ENCODE results near the gene PACS2.
"Not testable (repeated sequence)": the region's sequence is repeated elsewhere in the genome, so short reads cannot be mapped to it uniquely, and the experiment has no call there.

Gene PACS2

GRCh38 chr14:105314287-105315200 lies at the start of gene PACS2:
Gene PACS2, plus strand, starts transcription at chr14:105314748. Its CDS starts 171 bp downstream, at chr14:105314919.
- DNase-seq: peak; percentile 71

- DNase-seq: no peak
Measured at GRCh38 chr14:105267820-105268548, 46.6 kb upstream of the PACS2 start.

GRCh38 chr14:105268736-105269354 lies 45.7 kb upstream of the PACS2 start:
- no peak for DNase-seq

GRCh38 chr14:105269405-105269804 lies 45.1 kb upstream of the PACS2 start:
- DNase-seq: no peak

- DNase-seq: no peak
Measured at GRCh38 chr14:105271224-105271890, 43.2 kb upstream of the PACS2 start.

GRCh38 chr14:105272623-105273022 lies 41.9 kb upstream of the PACS2 start:
- DNase-seq: no peak

- DNase-seq: no peak
Measured at GRCh38 chr14:105273062-105273461, 41.5 kb upstream of the PACS2 start.

- no peak for DNase-seq
Measured at GRCh38 chr14:105274637-105275036, 39.9 kb upstream of the PACS2 start.

GRCh38 chr14:105275267-105275946 lies 39.1 kb upstream of the PACS2 start:
- no peak for DNase-seq

- not testable (repeated sequence) for DNase-seq
Measured at GRCh38 chr14:105277448-105277847, 37.1 kb upstream of the PACS2 start.

- DNase-seq: no peak
Measured at GRCh38 chr14:105279642-105280361, 34.7 kb upstream of the PACS2 start.

GRCh38 chr14:105280525-105280924 lies 34.0 kb upstream of the PACS2 start:
- no peak for DNase-seq

GRCh38 chr14:105281371-105282097 lies 33.0 kb upstream of the PACS2 start:
- no peak for DNase-seq

GRCh38 chr14:105282098-105282725 lies 32.3 kb upstream of the PACS2 start:
- DNase-seq: no peak

- DNase-seq: no peak
Measured at GRCh38 chr14:105283028-105283427, 31.5 kb upstream of the PACS2 start.

- no peak for DNase-seq
Measured at GRCh38 chr14:105283899-105284298, 30.6 kb upstream of the PACS2 start.

- no peak for DNase-seq
Measured at GRCh38 chr14:105285174-105285573, 29.4 kb upstream of the PACS2 start.

GRCh38 chr14:105286759-105287144 lies 27.8 kb upstream of the PACS2 start:
- no peak for DNase-seq

GRCh38 chr14:105287249-105288102 lies 27.1 kb upstream of the PACS2 start:
- no peak for DNase-seq
